AG08395 (cell line): Measurements from ENCODE around the gene TSACC.

Experiments used
- DNase-seq: peaks from one replicate; pipeline ENCODE4 v3.0.0; 2012; ENCODE audit warnings: mixed read lengths, low spot score

Gene TSACC

DNA sequence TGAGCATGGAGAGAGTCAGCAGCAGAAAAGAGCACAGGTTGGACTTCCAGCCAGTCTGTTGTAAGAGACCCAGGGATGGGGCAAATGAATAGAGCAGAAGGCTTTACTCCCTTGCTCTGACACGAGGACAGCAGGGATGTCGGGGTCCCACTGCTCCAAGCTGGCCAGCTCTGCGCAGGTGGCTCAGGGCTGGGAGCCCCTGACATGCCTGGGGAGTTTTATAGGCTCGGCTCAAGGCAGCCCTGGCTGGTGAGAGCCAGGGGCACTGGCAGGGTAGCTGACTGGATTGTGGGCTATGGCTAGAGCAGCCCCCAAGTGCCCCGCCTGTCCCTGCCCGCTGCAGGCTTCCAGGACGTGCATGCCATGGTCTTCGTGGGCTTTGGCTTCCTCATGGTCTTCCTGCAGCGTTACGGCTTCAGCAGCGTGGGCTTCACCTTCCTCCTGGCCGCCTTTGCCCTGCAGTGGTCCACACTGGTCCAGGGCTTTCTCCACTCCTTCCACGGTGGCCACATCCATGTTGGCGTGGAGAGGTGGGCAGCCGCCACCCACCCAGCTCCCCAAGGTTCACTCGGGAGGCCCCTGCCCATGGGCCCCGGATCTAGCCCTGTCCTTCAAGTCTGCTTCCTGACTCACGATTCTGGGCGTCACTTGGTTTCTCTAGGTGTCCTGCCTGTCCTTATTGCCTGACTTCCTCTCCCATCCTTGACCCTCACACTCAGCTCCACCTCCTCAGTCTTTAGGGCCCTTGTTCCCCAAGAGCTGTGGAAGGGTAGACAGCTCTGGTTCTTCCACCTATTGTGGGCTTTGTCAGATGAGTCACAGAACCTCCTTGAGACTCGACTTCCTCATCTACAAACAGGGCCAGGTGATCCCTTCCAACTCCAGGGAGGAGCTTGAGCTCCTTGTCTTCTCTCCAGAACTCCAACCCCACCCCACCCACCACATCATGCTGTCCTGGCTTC lies 38.9 kb downstream of the TSACC start:
- DNase-seq, result no peak

DNA sequence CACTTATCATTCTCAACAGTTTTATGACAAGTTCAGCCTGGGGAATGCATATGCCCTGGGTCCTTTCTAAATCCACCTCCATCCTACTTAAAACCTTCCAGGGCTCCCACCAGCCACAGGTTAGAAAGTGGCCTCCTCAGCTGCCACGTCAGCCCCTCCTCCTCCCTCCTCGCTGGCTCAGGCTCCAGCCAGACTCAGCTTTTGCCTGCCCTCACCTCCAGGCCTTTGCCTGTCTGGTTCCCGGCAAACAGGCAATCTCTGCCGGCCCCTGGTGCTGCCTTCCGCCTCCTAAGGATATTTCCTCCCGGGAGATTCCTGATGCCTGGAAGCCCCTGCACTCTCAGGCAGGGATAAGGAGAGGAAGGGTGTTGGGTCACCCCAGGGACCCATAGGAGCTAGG lies 40.2 kb downstream of the TSACC start:
- no peak for DNase-seq

DNA sequence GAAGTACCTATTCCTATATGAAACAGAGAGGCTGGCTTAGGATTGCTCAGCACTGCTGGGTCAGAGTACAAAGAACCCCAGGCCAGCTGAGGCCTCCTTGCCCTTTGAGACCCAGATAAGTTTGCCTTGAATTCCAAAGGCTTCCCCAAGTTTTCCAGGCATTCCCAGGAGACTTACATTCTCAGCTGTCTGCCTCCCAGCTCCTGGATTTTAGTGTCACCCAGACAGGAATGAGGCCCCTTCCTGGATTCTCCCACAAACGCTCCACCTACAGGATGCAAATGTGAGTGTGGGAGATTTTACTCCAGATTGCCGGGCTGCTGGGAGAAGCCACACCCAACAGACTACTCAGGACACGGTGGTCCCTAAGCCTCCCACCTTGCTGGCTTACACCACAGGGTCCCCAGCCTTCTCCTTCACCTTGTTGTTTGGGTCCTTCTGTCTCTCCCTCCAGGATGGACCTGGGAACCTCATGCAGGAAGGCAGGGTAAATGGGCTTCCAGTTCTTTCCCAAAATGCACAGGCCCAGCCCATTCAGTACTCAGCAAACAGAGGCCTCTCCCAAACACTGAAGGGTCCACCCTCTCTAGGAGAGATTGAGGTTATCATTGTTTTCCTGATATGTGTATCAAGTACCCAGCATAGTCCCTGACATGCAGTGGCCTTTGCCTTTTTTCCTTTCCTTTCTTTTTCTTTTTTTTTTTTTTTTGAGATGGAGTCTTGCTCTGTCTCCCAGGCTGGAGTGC lies 41.3 kb downstream of the TSACC start:
- no peak for DNase-seq

DNA sequence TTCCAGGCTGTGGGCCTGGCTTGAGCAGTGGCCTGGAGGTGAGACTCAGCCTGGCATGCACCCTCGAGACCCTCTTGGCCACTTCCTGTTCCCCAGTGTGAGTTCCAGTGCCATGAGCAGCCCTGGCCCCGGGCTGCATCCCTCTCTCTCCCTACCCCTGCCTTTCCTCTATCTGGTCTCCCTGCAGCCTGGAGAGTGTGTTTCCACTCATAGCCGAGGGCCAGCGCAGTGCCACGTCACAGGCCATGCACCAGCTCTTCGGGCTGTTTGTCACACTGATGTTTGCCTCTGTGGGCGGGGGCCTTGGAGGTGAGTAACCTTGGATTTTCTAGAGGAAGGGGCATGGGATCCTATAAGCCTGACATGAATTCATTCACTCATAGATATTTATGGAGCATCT lies 44.2 kb downstream of the TSACC start:
- DNase-seq, result no peak

DNA sequence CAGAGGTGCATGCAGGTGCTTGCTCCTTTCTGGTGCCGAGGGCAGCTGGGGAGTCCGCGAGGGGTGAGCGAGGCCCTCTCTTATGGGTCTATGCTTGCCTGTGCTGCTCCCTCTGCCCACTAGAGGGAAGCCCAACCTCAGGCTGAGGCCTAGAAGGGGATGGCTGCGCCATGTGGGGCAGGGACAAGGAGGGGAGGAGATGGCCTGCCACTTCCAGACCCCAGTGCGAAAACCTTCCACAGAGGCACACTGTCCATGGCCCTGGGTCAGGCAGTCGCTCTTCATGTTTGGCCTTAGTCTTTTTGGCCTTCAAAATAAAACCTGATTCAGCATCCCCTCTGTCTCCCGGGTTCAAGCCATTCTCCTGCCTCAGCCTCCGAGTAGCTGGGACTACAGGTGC lies 44.7 kb downstream of the TSACC start:
- peak; percentile 82 for DNase-seq

DNA sequence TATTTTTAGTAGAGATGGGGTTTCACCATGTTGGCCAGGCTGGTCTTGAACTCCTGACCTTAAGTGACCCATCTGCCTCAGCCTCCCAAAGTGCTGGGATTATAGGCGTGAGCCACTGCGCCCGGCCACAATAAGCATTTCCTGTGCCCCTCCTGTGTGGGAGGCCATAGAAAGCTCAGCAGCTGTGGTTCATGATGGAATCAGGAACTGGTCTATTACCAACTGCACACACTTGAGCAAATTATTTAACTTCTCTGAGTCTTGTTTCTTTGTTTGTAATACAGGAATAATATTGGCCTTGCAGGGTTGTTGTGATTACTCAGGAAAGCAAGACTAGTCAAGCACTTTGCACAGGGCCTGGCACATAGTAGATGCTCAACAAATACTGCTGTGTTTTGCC lies 45.7 kb downstream of the TSACC start:
- DNase-seq, result no peak

DNA sequence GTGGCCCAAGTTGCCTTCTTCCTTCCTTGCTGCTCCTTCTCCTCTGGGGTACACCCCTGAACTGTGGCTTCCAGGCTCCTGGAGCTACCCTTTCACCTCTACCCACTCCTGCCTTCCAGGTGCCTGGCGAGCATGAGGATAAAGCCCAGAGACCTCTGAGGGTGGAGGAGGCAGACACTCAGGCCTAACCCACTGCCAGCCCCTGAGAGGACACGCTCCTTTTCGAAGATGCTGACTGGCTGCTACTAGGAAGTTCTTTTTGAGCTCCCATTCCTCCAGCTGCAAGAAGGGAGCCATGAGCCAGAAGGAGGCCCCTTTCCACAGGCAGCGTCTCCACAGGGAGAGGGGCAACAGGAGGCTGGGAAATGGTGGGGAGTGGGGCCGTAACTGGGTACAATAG lies 46.3 kb downstream of the TSACC start:
- no peak for DNase-seq

DNA sequence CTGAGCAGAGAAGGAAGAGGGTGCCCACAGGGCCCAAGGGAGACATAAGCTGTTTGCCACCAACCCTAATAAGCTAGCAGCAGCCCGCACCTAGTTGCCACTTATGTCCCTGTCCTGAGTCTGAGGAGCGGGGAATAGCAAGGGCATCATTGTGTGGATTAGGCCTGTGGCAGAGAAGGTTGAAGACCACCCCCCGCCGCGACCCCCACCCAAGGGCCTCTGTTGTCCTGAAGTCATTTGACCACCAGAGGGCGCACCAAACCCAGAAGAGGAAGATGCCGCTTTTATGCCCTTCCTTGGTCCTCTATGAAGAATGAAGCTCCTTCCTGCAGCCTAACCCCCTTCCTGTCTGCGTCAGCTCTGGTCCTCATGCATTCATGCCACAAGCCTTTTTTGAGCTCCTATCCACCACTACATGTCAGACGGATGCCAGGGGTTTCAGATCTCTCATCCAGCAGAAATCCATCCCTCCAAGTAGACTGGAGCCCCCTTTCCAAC lies 47.3 kb downstream of the TSACC start:
- DNase-seq, result peak; percentile 81

DNA sequence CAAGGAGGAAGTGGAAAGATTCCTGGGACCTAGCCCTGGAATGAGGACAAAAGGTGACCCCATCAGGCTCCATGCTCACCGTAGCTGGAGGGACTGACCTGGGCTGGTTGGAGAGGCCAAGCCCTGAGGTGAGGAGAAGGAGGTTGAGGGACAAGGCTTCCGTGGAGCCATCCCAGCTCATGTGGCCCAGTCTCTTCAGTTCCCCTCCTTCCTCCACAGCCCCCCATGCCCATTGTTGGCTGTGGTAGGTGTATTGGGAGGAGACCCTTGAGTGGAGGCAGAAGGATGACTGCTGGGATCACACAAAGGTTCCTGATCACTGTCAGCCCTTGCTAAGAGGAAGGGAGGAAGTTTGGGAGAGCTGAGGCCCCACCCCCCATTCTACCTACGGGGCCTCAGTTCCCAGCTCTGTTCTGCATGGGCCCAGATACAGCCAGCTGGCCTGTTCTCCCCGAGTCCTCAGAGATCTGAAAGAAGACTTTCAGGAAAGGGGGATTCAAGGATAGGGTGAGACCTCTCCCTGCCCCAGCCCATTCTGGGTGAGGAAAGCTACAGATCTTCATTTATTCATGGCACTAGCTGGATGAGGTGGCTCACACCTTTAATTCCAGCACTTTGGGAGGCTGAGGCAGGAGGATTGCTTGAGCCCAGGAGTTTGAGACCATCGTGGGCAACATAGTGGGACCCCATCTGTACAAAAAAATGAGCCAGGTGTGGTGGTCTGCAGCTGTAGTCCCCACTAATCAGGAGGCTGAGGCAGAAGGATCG lies 48.0 kb downstream of the TSACC start:
- DNase-seq, result no peak

DNA sequence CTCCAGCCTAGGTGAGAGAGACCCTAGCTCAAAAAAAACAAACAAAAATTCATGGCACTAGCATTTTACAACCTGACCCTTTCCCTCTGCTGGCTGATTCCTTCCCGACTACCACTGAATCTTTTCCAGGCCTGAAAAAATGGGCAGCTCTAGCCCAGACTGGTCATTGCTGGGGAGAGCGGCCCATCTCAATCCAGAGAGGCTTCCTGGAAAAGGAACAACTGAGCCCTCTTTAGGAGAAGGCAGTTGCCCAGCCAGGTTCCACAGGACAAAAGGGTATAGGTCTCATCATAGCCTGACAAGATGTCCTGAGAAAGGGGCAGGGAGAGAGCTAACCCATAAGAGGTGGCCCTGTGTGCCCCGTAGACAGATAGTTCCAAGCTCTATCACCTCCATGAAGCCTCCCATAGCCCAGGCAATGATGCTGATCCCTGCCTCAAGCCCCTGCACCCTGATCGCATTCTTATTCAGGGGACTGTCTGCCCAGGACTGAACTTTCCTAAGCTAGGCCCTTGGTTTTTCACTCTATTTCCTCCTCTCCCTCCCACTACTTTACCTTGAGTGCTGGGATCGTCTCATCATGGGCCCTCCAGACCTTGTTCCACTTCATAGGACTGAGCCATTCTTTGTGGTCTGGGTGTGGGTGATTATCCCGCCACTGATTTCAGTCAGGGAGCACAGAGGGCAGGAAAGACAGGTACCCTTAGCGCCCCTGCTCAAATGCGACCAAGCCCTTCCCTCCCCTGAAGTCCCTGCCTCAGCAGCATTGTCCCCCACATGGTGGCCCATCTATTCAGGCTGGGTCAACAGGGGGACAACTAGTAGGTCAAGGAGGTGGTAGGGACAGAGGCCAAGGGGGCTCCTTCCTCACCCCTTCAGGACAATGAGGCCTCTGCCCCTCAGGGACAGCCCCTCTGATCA lies 48.9 kb downstream of the TSACC start:
- DNase-seq, result no peak

DNA sequence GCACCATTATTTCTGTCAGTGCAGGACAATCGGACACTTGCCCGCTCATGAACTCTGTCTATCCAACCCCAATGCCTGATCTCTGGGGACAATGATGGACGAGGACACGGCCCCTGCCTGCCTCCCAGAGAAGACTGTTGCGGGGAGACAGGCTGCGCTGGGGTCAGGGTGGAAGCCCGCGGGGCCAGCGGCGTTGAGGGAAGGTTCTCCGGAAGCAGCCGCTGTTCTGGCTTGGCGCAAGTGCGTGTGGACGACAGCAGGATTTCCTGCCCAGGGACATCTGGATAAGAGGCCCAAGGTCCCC lies 49.5 kb downstream of the TSACC start:
- no peak for DNase-seq

DNA sequence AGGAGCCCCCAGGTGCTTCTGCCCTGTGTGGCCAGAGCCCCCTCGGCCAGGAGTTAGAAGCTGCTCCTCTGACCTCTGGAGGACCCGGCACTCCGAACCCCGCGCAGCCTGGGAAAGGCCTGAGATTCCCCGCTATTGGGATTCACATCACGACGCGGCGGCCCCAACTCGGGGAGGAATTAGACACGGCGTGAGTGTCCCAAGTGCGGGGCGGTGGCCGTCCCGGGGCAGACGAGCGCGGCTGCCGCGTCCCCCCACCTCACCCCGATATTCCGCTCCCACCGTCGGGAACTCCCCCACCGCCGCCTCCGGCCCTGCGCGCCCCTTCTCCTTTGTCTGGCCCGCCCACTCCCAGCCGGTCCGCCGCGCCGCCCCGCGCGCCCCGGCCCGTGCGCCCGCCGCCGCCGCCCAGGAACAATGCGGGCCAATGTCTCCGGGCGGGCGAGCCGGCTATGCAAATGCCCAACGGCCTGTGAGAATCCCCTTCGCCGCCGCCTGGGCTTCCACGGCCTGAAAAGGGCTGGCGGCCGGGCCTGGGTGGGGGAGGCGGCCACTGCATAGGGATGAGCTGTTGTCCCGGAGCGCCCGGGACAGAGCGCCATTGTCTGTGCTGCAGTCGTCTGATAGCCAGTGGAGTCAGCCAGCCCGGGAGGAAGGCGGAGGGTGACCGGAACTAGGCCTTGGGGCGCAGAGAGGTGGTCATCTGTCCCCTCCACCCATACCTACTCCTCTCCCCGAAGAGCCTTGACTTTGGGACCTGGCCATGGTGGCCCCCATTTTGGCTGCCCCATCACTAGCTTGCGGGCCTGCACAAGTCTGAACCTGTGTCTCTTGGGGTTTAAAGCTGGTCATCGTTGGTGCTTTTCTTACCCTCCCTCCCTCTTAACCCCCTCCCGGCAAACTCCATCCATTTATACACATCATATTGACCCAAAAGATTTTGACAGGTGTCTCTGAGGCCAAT lies 50.1 kb downstream of the TSACC start:
- no peak for DNase-seq

DNA sequence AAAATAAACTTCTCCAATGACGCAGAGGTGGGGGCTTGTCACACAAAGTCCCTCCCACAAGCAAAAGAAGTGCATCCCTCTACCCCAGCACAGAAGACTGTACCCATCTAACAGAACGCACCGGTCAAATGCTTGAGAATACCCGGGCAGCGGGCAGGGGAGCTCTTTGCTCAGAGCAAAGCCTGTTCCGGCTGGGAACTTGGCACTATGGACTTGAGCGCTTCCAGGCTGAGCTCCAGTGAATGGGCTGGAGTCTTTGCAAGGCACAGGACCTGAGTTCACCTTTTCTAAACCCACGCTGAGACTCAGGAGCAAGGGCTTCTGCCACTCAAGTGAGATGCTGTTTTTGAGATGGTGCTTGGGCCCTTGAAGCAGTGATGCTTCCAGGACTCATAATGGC lies 51.0 kb downstream of the TSACC start:
- no peak for DNase-seq

DNA sequence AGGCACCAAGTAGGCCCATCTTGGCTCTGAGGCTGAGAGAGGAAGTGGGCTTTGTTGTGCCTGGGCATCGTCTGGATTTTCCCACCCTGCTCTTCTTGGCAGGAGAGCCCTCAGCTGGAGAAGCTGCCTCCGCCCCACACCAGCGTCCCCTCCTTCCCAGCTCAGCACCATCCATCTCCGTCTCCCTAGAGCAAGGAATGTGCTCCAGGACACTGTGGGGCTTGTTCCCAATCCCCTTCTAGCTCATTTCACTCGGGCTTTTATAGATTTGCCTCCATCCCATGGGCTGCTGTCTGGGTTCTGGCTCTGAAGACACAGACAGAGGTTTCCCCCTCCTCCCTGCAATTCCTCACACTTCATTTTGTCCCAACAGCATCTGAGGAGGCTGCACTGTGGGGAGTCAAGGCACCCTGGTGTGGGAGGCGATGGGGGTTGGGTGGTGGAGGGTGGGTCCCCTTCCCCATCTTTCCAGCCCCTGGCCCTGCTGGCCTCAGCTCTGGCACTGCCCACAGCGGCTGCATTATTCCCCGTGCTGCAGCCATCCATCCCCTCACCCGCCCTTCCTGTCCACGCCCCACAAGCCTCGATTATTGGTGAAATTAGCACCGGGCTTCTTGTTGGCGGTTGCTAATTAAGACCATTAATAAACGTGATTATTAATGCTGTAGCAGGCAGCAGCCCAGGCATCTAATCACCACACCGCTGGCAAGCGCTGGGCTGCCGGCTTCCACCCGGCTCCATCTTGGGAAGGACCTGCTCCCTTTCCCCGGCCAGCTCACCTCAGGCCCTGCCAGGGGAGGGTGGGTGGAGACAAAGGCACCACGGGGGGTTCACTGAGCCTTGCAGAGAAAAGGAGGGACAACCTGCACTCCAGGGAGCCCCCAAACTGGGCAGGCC lies 52.4 kb downstream of the TSACC start:
- DNase-seq, result no peak

DNA sequence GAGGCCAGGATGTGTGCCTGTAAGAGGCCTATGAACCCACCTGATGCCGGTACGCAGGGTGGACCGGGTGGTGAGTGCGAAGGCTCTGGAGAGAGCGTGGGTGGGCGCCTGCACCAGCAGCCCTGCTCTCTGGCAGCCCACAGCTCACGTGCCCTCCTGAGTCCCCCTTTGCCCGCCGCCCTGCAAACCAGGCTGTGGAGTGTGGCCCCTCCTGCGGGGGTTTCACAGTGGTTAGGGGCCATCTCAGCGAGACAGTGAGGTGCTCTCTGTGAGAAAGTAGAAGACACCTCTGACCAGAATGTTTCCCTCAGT lies 53.0 kb downstream of the TSACC start:
- no peak for DNase-seq

DNA sequence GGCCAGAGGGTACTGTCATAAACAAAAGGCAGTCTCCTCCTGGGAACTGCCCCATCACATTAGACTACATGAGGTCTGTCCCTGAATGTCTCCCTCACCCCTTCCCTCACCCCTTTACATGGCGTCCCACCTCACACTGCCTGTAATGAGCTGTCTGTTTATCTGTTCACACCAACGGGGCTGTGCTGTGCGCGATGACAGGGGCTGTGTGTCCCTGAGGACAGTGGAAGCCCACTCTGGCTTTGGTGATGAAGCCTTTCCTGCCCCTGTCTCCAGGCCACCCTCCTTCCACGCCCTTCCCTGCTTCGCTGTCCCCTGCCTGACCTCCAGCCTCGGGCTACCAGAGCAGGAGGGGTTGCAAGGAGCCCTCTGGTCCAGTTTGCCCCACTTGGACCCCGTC lies 53.4 kb downstream of the TSACC start:
- no peak for DNase-seq

DNA sequence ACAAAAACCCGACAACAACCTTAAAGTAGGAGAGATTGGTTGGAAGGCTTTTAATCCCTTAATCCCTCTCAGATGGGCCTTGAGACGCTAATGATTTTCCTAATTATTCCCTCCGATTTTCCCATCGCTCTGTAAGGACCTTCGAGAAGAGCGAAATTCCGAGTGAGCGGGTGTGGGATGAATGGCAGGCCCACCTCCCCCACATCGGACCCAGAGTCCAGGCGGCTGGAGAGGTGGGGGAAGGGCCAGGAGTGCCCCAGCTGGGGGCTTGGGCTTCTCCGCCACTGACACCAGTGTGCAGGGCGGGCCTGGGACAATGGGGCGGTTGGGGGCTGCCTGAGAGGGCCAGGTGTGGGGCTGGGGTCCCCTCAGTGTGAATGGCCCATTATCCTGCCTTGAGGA lies 54.1 kb downstream of the TSACC start:
- no peak for DNase-seq

DNA sequence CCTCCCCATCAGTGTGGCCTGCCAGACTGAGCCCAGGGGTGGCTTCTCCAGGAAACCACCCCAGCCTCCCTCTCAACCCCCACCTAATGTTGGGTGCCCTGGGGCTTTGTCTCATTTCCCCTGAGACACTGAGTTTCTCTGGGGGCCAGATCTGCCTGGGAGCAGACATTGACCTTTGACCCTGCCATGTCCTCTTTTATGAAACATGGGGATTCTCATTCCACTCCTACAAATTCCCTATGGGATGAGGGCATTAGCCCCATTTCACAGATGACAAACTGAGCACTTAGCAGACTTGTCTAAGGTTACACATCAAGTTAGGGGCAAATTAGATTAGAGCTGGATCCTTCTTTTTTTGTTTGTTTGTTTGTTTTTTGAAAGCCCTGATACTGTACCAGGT lies 54.8 kb downstream of the TSACC start:
- no peak for DNase-seq

DNA sequence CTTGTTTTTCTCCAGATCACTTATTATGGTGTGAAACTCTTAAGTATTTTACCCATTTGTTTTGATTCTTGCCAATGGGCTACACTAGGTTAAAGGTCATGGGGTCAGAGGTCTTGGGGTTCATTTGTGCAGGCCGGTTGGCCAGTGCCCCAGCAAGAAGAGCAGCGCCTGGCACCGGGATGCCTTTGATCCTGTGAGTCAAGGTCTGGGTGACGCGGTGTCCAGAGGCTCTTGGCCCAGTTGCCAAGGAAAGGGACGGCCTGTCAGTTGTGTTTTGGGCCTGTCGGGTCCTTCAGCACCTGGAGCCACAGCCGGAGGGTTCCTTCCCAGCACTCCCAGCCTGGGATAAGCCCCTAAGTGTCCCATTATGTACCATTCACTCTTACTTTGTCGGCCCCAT lies 55.8 kb downstream of the TSACC start:
- DNase-seq, result no peak
